IPS-20b (cell line): ENCODE results near the gene GTF3C4.
"Not testable (repeated sequence)": the region's sequence is repeated elsewhere in the genome, so short reads cannot be mapped to it uniquely, and the experiment has no call there.

Experiments
- H3K27ac ChIP-seq: one replicate; pipeline ENCODE4 v1.5.1; 2013; ENCODE audit warnings: low read length
- H3K27me3 ChIP-seq: 2 replicates; pipeline ENCODE4 v1.6.1; 2013; ENCODE audit warnings: mild to moderate bottlenecking, low read length, inconsistent platforms; ENCODE audit not compliant: insufficient read depth
- H3K36me3 ChIP-seq: 2 replicates; pipeline ENCODE4 v1.6.1; 2013; ENCODE audit warnings: low read depth, mild to moderate bottlenecking, inconsistent platforms, low read length, moderate library complexity; ENCODE audit not compliant: insufficient read depth
- H3K4me1 ChIP-seq: 2 replicates; pipeline ENCODE4 v1.6.1; 2013; ENCODE audit warnings: mild to moderate bottlenecking, control low read depth, inconsistent platforms, low read length, moderate library complexity; ENCODE audit not compliant: insufficient read depth
- H3K4me3 ChIP-seq: 2 replicates; pipeline ENCODE4 v1.5.1; 2013; ENCODE audit warnings: mild to moderate bottlenecking, low read length, inconsistent platforms
- H3K9ac ChIP-seq: 2 replicates; pipeline ENCODE4 v1.6.1; 2013; ENCODE audit warnings: low read depth, mild to moderate bottlenecking, inconsistent platforms, low read length, moderate library complexity
- H3K9me3 ChIP-seq: 2 replicates; pipeline ENCODE4 v1.6.1; 2013; ENCODE audit warnings: mild to moderate bottlenecking, low read depth, low read length, inconsistent platforms; ENCODE audit not compliant: insufficient read depth

Gene GTF3C4

GRCh38 chr9:132702254-132702653 lies 32.0 kb downstream of the GTF3C4 start:
- H3K4me1 ChIP-seq, result no peaks in the 10 kb centered on the region

GRCh38 chr9:132703336-132703735 lies 33.1 kb downstream of the GTF3C4 start:
- H3K36me3 ChIP-seq, result no peaks in the 10 kb centered on the region
- peaks cover 36% of the 10 kb centered on the region for H3K9me3 ChIP-seq
- no peak overlapping the region for H3K4me3 ChIP-seq
- H3K4me1 ChIP-seq, result no peaks in the 10 kb centered on the region
- no peak overlapping the region for H3K9ac ChIP-seq
- H3K27me3 ChIP-seq, result no peaks in the 10 kb centered on the region
- H3K27ac ChIP-seq, result no peak overlapping the region

More at GRCh38 chr9:132702254-132702653, 32.0 kb downstream of the GTF3C4 start:
- no peaks in the 10 kb centered on the region for H3K36me3 ChIP-seq
- no peak overlapping the region for H3K27ac ChIP-seq
- H3K27me3 ChIP-seq, result no peaks in the 10 kb centered on the region
- no peak overlapping the region for H3K9ac ChIP-seq
- no peak overlapping the region for H3K4me3 ChIP-seq
- peaks cover 46% of the 10 kb centered on the region for H3K9me3 ChIP-seq

- Histone ChIP-seq H3K9ac (no peak overlapping the region), H3K27me3 (no peaks in the 10 kb centered on the region), H3K27ac (no peak overlapping the region), H3K4me1 (no peaks in the 10 kb centered on the region), H3K36me3 (no peaks in the 10 kb centered on the region), H3K4me3 (no peak overlapping the region), H3K9me3 (peaks cover 8% of the 10 kb centered on the region; the same call in 1 of the 2 replicates)
Measured at GRCh38 chr9:132708239-132708638, 38.0 kb downstream of the GTF3C4 start.

GRCh38 chr9:132708769-132709430 lies 38.6 kb downstream of the GTF3C4 start:
- Histone ChIP-seq H3K36me3 (no peaks in the 10 kb centered on the region), H3K9ac (no peak overlapping the region), H3K9me3 (peaks cover 5% of the 10 kb centered on the region; the same call in 1 of the 2 replicates), H3K4me1 (no peaks in the 10 kb centered on the region), H3K27ac (no peak overlapping the region), H3K27me3 (no peaks in the 10 kb centered on the region), H3K4me3 (no peak overlapping the region)

- no peak overlapping the region for H3K27ac ChIP-seq
- H3K36me3 ChIP-seq, result no peaks in the 10 kb centered on the region
- H3K4me1 ChIP-seq, result no peaks in the 10 kb centered on the region
- H3K9me3 ChIP-seq, result no peaks in the 10 kb centered on the region
- H3K4me3 ChIP-seq, result no peak overlapping the region
- no peaks in the 10 kb centered on the region for H3K27me3 ChIP-seq
- no peak overlapping the region for H3K9ac ChIP-seq
Measured at GRCh38 chr9:132710333-132710732, 40.1 kb downstream of the GTF3C4 start.

- H3K36me3 ChIP-seq, H3K27me3 ChIP-seq, H3K4me3 ChIP-seq, H3K4me1 ChIP-seq, H3K9me3 ChIP-seq, H3K27ac ChIP-seq, H3K9ac ChIP-seq: not testable (repeated sequence)
Measured at GRCh38 chr9:132711152-132711551, 40.9 kb downstream of the GTF3C4 start.

GRCh38 chr9:132711846-132712245 lies 41.6 kb downstream of the GTF3C4 start:
- Histone ChIP-seq H3K27me3 (no peaks in the 10 kb centered on the region), H3K9ac (no peak overlapping the region), H3K27ac (no peak overlapping the region), H3K36me3 (no peaks in the 10 kb centered on the region), H3K4me3 (no peak overlapping the region), H3K4me1 (no peaks in the 10 kb centered on the region), H3K9me3 (no peaks in the 10 kb centered on the region)

- Histone ChIP-seq H3K9ac (no peak overlapping the region), H3K9me3 (no peaks in the 10 kb centered on the region), H3K36me3 (no peaks in the 10 kb centered on the region), H3K27me3 (no peaks in the 10 kb centered on the region), H3K4me3 (no peak overlapping the region), H3K4me1 (no peaks in the 10 kb centered on the region), H3K27ac (no peak overlapping the region)
Measured at GRCh38 chr9:132712753-132713152, 42.5 kb downstream of the GTF3C4 start.

GRCh38 chr9:132716007-132716406 lies 45.7 kb downstream of the GTF3C4 start:
- H3K4me3 ChIP-seq, result no peak overlapping the region
- H3K9ac ChIP-seq, result no peak overlapping the region
- no peak overlapping the region for H3K27ac ChIP-seq
- no peaks in the 10 kb centered on the region for H3K27me3 ChIP-seq
- H3K36me3 ChIP-seq, result no peaks in the 10 kb centered on the region
- H3K9me3 ChIP-seq, result no peaks in the 10 kb centered on the region
- no peaks in the 10 kb centered on the region for H3K4me1 ChIP-seq

- Histone ChIP-seq H3K4me1 (no peaks in the 10 kb centered on the region), H3K9ac (no peak overlapping the region), H3K27me3 (no peaks in the 10 kb centered on the region), H3K36me3 (no peaks in the 10 kb centered on the region), H3K4me3 (no peak overlapping the region), H3K9me3 (no peaks in the 10 kb centered on the region), H3K27ac (no peak overlapping the region)
Measured at GRCh38 chr9:132717326-132717945, 47.2 kb downstream of the GTF3C4 start.

- not testable (repeated sequence) for H3K27me3 ChIP-seq, H3K36me3 ChIP-seq, H3K9ac ChIP-seq, H3K9me3 ChIP-seq, H3K4me3 ChIP-seq, H3K4me1 ChIP-seq, H3K27ac ChIP-seq
Measured at GRCh38 chr9:132718381-132718928, 48.2 kb downstream of the GTF3C4 start.

GRCh38 chr9:132721661-132722060 lies 51.4 kb downstream of the GTF3C4 start:
- Histone ChIP-seq H3K36me3 (no peaks in the 10 kb centered on the region), H3K27me3 (no peaks in the 10 kb centered on the region), H3K27ac (no peak overlapping the region), H3K9me3 (no peaks in the 10 kb centered on the region), H3K4me3 (no peak overlapping the region), H3K4me1 (no peaks in the 10 kb centered on the region), H3K9ac (no peak overlapping the region)
